GM23338 (cell line): ENCODE measurements around the gene YAP1. TPM values are rescaled to one million over a fixed set of nuclear protein-coding genes. Genes with fewer than 3 reads are reported as not detected.

ENCODE experiments used
- ATAC-seq: fragments of 200-7000 bp; cut with Tn5 transposase; 3 replicates; pipeline ENCODE4 v1.9.1; 2020
- DNase-seq: peaks from one replicate; pipeline ENCODE4 v3.0.0-alpha.2; 2015; ENCODE audit warnings: low spot score
- H2AFZ ChIP-seq: fragments of 200-600 bp; sonication (generic); 2 replicates; pipeline ENCODE4 v1.8.0; 2016; ENCODE audit warnings: antibody characterized with exemption, mild to moderate bottlenecking, moderate library complexity
- H3F3A ChIP-seq: fragments of 200-600 bp; sonication (generic); replicated peaks from 2 replicates; pipeline ENCODE4 v1.8.0; 2017; ENCODE audit warnings: antibody characterized with exemption, mixed run types, low read depth
- H3K27ac ChIP-seq: fragments of 200-600 bp; sonication (generic); 2 replicates; pipeline ENCODE4 v1.6.1; 2016; ENCODE audit warnings: low read depth
- H3K27me3 ChIP-seq: fragments of 200-600 bp; sonication (generic); 2 replicates; pipeline ENCODE4 v1.8.0; 2016; ENCODE audit warnings: mild to moderate bottlenecking, mixed run types, moderate library complexity; ENCODE audit not compliant: insufficient read depth
- H3K36me3 ChIP-seq: fragments of 200-600 bp; sonication (generic); 2 replicates; pipeline ENCODE4 v1.8.0; 2016; ENCODE audit warnings: mild to moderate bottlenecking; ENCODE audit not compliant: insufficient read depth
- H3K4me1 ChIP-seq: fragments of 200-600 bp; sonication (generic); 2 replicates; pipeline ENCODE4 v1.8.0; 2016; ENCODE audit warnings: mild to moderate bottlenecking, moderate library complexity; ENCODE audit not compliant: insufficient read depth
- H3K4me2 ChIP-seq: fragments of 200-600 bp; sonication (generic); 2 replicates; pipeline ENCODE4 v1.7.1; 2017; ENCODE audit warnings: mixed run types
- H3K4me3 ChIP-seq: fragments of 200-600 bp; sonication (generic); 2 replicates; pipeline ENCODE4 v1.6.1; 2016; ENCODE audit warnings: mixed run types
- H3K79me2 ChIP-seq: fragments of 200-600 bp; sonication (generic); replicated peaks from 2 replicates; pipeline ENCODE4 v1.8.0; 2017; ENCODE audit warnings: mild to moderate bottlenecking; ENCODE audit not compliant: insufficient read depth
- H3K9me2 ChIP-seq: fragments of 200-600 bp; sonication (generic); 2 replicates; pipeline ENCODE4 v1.8.0; 2017; ENCODE audit not compliant: insufficient read depth
- H4K20me1 ChIP-seq: fragments of 200-600 bp; sonication (generic); replicated peaks from 2 replicates; pipeline ENCODE4 v1.8.0; 2017; ENCODE audit warnings: mild to moderate bottlenecking; ENCODE audit not compliant: insufficient read depth
- H3K27ac Mint-ChIP-seq: 2 replicates; pipeline ENCODE4 v1.8.0; 2020; ENCODE audit warnings: inconsistent platforms, mild to moderate bottlenecking, moderate library complexity, mixed read lengths
- H3K27me3 Mint-ChIP-seq: 3 replicates; pipeline ENCODE4 v1.8.0; 2022; ENCODE audit warnings: low read depth, mild to moderate bottlenecking, moderate library complexity, mixed read lengths, inconsistent platforms; ENCODE audit not compliant: insufficient read depth, poor library complexity
- H3K36me3 Mint-ChIP-seq: 3 replicates; pipeline ENCODE4 v1.8.0; 2021; ENCODE audit warnings: low read depth, mild to moderate bottlenecking, inconsistent platforms, moderate library complexity, mixed read lengths
- H3K4me1 Mint-ChIP-seq: 3 replicates; pipeline ENCODE4 v1.8.0; 2020; ENCODE audit warnings: mild to moderate bottlenecking, inconsistent platforms, mixed read lengths
- H3K4me3 Mint-ChIP-seq: 3 replicates; pipeline ENCODE4 v1.8.0; 2021; ENCODE audit warnings: moderate library complexity, mild to moderate bottlenecking, inconsistent platforms, mixed read lengths
- H3K9me3 Mint-ChIP-seq: 3 replicates; pipeline ENCODE4 v1.8.0; 2020; ENCODE audit warnings: moderate library complexity, mild to moderate bottlenecking, inconsistent platforms, mixed read lengths
- CREB1 ChIP-seq: fragments of 250-450 bp; sonication (Bioruptor Pico); IDR thresholded peaks from 2 replicates; pipeline ENCODE4 v1.5.0; 2020; ENCODE audit warnings: low read depth, mild to moderate bottlenecking, moderate library complexity
- CTCF ChIP-seq, 2 experiments: fragments of 200-600 bp in 1 of 2; sonication (generic) in 1 of 2; conservative IDR thresholded peaks; 2 replicates each; pipeline versions ENCODE4 v1.5.1 to v1.6.1; 2016 to 2017; ENCODE audit warnings: antibody characterized with exemption in 2 of 2, low read depth in 2 of 2, mild to moderate bottlenecking in 2 of 2, moderate library complexity in 1 of 2
- EZH2 ChIP-seq: fragments of 200-600 bp; sonication (generic); IDR thresholded peaks from one replicate; pipeline ENCODE4 v1.8.0; 2017; ENCODE audit warnings: antibody characterized with exemption, mild to moderate bottlenecking, low read depth; ENCODE audit not compliant: unreplicated experiment
- EZH2phosphoT487 ChIP-seq: fragments of 200-600 bp; sonication (generic); IDR thresholded peaks from one replicate; pipeline ENCODE4 v1.8.1; 2018; ENCODE audit warnings: antibody characterized with exemption; ENCODE audit not compliant: unreplicated experiment
- JUNB ChIP-seq: IDR thresholded peaks from one replicate; pipeline ENCODE4 v1.6.1; 2016; ENCODE audit warnings: antibody characterized with exemption; ENCODE audit not compliant: unreplicated experiment
- NANOG ChIP-seq: IDR thresholded peaks from 2 replicates; pipeline ENCODE4 v1.6.1; 2016; ENCODE audit warnings: antibody characterized with exemption, borderline replicate concordance
- REST ChIP-seq: IDR thresholded peaks from one replicate; pipeline ENCODE4 v1.6.1; 2018; ENCODE audit warnings: antibody characterized with exemption; ENCODE audit not compliant: unreplicated experiment
- STAT1 ChIP-seq: IDR thresholded peaks from one replicate; pipeline ENCODE4 v1.6.1; 2016; ENCODE audit warnings: antibody characterized with exemption; ENCODE audit not compliant: unreplicated experiment
- ZNF331 ChIP-seq: fragments of 250-450 bp; sonication (Bioruptor Pico); IDR thresholded peaks from 2 replicates; pipeline ENCODE4 v1.5.0; 2020; ENCODE audit warnings: low read depth, mild to moderate bottlenecking, moderate library complexity
- ZNF462 ChIP-seq: fragments of 250-450 bp; sonication (Bioruptor Pico); IDR thresholded peaks from 2 replicates; pipeline ENCODE4 v1.5.0; 2020; ENCODE audit warnings: mild to moderate bottlenecking, moderate library complexity
- polyA plus RNA-seq: library from polyadenylated mRNA; unstranded; fragments of >200 nt; fragmentation: Nextera tagmentation; extraction: Ambion mirVana; gene quantifications from 2 replicates; pipeline ENCODE4 v1.2.1, GENCODE V29; 2016
- total RNA-seq: library from RNA; depleted of rRNA; stranded (reverse); fragments of >200 nt; shearing (Covaris generic); gene quantifications from 2 replicates; pipeline ENCODE4 v1.2.3, GENCODE V29; 2014

The YAP1 gene
- total and polyA plus RNA-seq, 2 experiments from 2014 or later: 17.2 to 155 TPM

GRCh38 chr11:102163368-102163767 is 53.1 kb downstream of the YAP1 start:
- Mint-ChIP-seq H3K36me3 (peaks cover 27% of the 10 kb centered on the region; the same call in 2 of the 3 replicates), H3K4me3 (no peak overlapping the region), H3K27ac (peak overlapping the region; percentile 85), H3K4me1 (peaks cover 21% of the 10 kb centered on the region; the same call in 2 of the 3 replicates), H3K9me3 (no peaks in the 10 kb centered on the region), H3K27me3 (peaks cover 2% of the 10 kb centered on the region)
- ATAC-seq (no peak), DNase-seq (no peak)
- H3K9me2 ChIP-seq: no peaks in the 10 kb centered on the region
- no peak overlapping the region for H3K4me3 ChIP-seq
- no peaks in the 10 kb centered on the region for H3K36me3 ChIP-seq
- peaks cover 80% of the 10 kb centered on the region for H3K79me2 ChIP-seq
- no peak overlapping the region for H2AFZ ChIP-seq
- H3K27ac ChIP-seq: no peak overlapping the region
- H3F3A ChIP-seq: no peaks in the 10 kb centered on the region
- H3K4me1 ChIP-seq: peaks cover 18% of the 10 kb centered on the region; the same call in 1 of the 2 replicates
- TF ChIP-seq CREB1 (CRISPR knock-in tag) (no peak), JUNB (no peak), NANOG (no peak), STAT1 (no peak), EZH2phosphoT487 (no peak), ZNF462 (CRISPR knock-in tag) (no peak), ZNF331 (CRISPR knock-in tag) (no peak), EZH2 (no peak), CTCF (conservative IDR thresholded peaks at IDR 0.05; ENCODE audit: low read depth in 2 of 2) (no peak), REST (no peak)
- no peak overlapping the region for H3K4me2 ChIP-seq
- H3K27me3 ChIP-seq: no peaks in the 10 kb centered on the region
- no peaks in the 10 kb centered on the region for H4K20me1 ChIP-seq
